ENCODE results near the gene LPXN.
"Not testable (repeated sequence)": the region's sequence is repeated elsewhere in the genome, so short reads cannot be mapped to it uniquely, and the experiment has no call there.

The LPXN gene

DNA sequence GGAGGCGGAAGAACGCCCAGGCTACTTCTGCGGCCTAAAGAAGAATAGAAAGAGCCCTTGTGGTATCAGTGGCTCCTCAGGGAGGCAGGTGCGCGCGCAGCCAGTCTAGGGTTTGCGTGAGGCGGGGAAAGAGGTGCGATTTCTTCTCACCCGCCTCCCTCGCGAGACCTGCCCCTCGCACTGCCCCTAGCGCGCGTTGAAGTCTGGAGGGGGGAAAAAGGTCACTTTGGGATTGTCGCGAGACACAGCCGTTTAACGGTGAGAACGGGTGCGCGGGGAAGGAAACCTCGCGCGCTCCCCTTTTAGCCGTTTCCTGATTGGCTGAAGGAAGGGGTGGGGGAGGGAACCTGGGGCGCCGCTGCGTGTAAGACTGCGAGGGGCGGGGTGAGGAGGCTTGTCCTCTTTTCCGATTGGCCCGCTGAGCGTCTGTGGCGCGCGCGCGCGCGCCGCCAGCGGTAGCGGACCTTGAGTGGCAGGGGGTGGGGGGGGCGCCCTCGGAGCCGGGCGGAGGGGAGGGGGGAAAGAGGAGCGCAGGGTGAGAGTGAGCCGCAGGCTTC lies 3.1 kb upstream of the LPXN start, which contains the start of gene ZFP91:
Gene ZFP91, plus strand, starts transcription at position 429 of the 557 bp plus-strand sequence. CDS start 219 bp downstream, outside the sequence.
- peak; percentile 98 for DNase-seq

DNA sequence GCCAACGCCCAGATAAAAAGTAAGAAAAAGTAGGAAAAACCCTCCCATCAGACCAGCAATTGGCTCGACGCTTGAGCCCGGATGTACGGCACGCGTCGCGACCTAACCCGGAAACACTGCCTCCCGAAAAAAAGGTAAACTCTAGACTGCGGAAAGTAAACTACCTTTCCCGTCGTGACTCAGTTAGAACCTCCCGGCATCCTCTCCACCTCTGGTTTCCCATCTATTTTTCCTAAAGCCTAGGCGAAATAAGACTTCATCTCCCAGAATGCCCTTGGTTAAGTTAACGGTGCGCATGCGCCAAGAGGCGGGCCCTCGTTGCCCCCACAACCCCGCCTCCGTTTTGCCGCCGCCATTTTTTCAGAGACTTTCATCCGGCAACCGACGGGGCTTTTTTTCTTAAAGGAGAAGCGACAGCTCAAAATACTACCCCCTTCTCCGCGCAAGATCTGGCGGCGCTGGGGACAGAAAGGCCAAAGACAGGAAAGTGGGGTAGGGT lies 2.5 kb upstream of the LPXN start:
- peak; percentile 99 for DNase-seq

DNA sequence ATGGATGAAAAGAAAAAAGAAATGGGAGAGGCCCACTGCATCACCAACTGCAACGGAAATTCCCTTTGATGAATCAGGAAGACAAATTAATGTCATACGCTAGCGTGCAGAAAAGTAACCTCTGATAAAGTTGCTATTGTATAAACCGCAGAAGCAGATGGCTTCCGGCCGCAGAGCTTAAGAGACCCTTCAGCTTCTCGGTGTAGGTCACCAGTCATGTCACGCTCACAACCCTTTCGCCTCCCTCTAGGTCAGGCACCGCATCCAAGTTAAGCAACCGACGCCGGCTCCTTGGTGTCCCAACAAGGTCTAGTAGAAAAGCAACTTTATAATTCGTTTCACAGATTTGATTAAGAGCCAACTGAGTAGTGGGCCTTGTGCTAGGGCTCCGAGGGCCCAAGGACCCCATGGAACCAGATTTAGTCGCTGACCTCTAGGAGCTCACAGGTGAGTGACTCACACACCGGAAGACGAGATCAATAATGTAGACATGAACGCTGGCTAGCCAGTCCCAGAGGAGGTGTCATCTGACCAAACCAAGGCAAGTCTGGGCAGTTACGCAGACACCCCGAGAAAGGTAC lies 2.0 kb upstream of the LPXN start:
- DNase-seq: peak; percentile 90

DNA sequence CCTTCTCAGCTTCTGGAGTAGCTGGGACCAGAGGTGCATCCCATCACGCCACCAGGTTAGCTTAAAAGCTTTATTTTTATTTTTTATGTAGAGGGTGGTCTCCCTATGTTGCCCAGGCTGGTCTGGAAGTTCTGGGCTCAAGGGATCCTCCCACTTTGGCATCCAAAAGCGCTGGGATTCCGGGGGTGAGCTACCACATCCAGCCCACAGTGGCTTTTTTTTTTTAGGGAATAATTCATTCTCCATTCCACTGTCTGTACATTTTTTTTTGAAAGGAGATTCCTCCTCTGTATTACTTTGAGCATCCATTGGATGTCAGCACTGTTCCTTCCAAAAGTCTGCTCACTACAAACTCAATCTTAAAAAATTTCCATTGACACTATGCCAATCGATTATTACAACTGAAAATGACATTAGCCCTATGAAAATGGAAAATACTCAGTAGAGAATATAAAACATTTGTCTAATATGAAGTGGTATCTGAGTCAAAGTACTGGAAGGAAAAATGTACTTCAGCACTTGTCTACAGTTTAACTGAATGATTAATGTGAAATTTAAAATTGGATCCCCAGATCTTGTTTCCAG lies 1.3 kb upstream of the LPXN start:
- DNase-seq: peak; percentile 69

DNA sequence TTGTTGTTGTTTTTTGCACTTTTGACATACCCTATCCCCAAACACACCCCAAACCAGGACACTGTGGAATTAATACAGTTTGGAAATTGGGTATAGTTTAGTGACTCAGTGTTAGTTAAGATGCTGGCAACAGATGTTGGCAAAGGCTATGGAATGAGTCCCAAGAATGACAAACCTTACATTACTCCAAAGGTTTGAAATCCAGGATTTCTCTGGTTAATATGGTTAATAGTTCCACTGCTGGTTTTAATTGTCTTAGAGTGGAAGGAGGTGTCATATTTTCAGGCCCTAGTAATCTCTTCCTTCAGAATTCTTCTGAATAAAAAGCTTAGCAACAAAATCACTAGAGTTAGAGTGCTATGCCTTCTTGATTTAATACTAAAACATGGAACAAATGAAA lies 775 bp downstream of the LPXN start:
- peak; percentile 72 for DNase-seq

DNA sequence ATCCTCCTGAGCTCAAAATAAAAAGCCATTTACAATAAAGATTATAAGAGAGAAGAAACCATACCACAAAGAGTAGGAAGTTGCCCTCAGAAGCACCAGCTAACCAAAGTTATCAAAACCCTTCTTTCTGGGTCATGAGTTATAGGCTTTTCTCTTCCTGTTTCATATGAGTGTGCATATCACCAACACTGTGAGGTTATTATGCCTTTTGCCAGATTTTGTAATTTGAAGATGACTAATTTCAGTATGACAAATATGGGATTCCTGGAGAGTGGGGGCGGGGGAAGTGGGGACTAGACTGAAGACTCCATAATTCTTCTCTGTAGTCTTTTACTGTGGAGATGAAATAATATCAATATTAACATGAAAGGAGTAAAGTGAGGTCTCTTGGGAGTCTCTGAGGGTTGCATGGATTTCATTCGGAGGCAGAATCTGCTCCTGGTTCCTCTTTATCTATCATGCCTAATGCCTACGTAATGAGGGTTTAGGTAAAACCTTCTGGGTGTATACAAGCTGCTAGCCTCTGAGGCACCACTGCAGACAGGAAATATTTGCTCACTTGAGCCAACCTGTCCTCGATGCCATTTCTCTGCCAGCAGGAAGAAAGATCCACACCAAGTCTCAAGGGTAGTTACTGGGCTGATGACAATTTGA lies 2.1 kb downstream of the LPXN start:
- peak; percentile 87 for DNase-seq

DNA sequence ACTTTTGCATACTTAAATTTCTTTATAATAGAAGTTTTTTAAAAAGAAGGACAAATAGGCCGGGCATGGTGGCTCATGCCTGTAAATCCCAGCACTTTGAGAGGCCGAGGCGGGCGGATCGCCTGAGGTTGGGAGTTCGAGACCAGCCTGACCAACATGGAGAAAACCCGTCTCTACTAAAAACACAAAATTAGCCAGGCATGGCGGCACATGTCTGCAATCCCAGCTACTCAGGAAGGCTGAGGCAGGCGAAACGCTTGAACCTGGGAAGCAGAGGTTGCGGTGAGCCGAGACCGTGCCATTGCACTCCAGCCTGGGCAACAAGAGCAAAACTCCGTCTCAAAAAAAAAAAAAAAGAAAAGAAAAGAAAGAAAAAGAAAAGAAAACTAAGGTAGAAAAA lies 2.8 kb downstream of the LPXN start:
- not testable (repeated sequence) for DNase-seq

DNA sequence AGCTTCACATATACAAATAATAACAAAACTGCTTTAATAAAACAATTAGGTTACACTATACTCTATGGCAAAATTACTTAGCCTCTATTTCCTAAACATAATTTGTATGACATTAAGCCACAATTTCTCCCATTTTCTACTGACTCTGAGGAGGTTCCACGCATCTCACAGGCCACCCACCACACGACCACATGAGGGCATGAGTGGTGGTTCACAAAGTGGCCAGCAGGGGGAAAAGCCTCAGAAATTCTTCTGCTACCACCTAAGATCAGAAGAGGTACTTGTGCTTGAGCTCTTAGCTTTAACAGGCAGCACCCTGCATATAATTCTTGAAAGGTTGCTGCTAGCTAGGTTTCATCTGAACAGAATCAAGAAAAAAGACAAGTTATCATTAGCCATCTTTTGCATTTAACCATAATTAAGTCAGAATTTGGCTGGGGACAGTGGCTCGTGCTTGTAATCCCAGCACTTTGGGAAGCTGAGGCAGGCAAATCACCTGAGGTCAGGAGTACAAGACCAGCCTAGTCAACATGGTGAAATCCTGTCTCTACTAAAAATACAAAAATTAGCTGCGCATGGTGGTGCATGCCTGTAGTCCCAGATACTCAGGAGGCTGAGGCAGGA lies 7.7 kb downstream of the LPXN start:
- DNase-seq: peak; percentile 57

DNA sequence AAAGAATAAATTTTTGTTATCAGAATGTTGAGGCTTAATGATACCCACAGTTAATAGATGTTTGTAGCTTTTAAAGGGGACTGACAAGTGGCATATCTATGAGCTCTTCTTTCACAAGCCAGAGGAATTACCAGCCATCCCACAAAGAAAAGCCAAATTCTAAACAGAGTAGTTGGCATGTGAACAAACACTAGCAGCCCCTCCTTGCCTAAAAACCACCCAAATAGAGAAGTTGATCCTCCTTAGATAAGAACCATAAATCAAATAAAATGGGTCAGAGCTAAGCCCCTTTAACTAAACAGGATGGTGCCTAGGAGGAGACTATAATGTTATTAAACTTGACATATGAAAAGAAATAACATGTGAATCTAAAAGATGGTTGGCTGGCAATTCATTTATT lies 11.4 kb downstream of the LPXN start:
- no peak for DNase-seq

DNA sequence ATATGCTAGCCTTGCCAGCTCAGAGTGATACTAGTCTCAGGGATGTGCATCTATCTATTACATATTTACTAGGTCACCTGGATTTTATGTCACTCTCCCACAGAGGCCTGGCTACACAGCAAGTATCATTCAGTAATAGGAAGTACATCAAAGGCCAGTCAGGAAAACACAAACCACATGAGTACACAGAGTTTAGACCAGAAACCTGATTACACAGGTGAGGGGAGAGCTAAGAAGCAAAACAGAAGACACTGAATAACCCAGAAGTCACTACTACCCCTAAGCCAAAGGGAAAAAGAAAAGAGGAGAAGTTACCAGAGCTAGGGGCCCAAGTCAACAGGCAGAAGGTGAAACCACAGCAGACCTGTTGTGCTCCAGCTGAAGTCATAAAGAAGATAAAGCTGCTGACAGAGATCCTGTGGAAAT lies 13.3 kb downstream of the LPXN start:
- DNase-seq: no peak

DNA sequence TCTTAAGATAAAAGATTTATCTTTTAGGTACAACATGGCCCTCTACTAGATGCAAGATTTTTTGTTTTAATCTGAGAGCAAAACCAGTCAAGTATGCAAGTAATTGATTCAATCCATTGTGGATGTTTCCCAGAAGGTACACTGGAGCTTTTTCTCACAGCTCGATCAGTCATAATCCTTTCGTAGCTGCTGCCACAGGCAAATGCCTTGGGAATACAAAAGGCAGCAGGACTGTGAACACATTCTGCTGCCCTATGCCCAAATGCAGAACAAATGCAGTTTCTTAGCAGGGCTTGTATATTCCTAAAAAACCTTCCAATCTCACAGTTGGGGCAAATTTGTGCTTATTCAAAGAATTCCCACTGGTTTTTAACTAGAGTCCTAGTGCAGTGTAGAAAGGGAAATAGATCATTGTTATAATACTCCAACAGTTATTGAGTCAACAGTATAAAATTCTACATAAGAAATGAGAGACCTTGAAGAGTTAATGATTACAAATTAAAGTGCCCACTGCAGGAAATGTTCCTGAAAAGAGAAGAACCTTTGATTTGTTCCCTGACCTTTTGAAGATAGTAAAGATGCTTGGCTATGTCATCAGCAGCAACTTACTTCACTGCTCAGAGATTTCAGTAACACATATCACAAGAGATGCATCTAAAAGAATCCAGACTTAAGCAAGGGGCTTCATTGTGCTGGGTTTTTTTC lies 14.1 kb downstream of the LPXN start:
- no peak for DNase-seq

DNA sequence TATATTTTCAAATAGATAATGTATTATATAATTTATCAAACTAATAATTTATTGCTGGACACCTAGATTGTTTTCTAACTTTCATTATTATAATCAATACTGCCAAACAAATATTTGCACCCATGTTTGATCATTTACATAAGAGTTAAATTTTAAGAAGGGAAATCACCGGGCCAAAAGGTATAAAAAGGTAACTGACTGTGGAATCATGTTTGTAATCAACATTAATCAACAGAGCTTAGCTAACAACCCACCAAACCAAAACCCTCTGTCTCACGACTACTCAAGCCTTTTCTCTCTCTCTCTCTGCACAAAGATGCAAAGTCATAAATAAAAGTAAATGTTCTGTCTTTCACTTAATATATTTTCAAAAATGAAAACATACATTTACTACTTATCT lies 14.8 kb downstream of the LPXN start:
- DNase-seq: no peak

DNA sequence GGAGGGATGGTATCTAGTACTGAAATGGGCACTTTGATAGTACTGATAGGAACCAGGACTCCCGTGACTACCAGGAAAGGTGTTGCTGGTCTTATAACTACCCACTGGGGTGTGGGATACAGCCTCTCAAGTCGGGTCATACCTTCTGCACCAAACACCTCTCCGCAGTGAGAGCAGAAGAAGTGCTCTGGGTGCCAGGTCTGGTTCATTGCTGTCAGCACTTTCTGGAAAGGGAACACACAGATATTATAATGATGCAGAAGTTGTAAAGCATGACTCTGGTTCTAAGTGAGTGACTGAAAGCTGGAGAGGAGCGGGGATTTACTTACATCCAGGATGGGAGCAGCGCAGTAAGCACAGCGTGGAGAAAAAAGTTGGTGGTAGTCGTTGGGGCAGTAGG lies 26.0 kb downstream of the LPXN start:
- DNase-seq: no peak

DNA sequence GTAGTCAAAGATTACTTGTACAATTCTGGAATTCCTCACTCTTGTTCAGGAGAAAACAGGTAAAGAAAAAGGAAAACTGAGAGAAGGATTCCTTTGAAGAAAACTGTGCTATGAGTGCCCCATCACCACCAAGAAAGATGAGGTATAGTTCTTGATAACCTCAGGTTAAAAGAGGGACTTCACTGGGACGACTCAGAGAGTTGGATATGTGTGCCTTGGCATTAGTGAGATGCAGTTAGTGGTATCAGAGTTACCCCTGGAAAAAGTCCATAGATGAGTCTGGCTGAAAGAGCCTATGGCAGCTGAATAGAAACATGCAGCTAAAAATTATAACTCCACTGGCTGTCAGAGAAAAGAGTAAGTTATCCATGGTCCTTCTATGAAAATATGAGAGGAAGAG lies 28.8 kb downstream of the LPXN start:
- no peak for DNase-seq

DNA sequence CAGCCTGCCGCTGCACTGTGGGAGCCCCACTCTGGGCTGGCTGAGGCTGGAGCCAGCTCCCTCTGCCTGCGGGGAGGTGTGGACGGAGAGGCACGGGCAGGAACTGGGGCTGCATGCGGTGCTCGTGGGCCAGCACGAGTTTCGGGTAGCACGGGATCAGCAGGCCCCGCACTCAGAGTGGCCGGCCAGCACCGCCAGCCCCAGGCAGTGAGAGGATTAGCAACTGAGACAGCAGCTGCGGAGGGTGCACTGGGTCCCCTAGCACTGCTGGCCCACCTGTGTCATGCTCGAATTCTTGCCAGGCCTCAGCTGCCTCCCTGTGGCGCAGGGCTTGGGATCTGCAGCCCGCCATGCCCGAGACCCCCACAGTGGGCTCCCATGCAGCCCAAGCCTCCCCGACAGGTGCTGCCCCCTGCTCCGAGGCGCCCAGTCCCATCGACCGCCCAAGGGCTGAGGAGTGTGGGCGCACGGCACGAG lies 43.8 kb downstream of the LPXN start:
- no peak for DNase-seq

DNA sequence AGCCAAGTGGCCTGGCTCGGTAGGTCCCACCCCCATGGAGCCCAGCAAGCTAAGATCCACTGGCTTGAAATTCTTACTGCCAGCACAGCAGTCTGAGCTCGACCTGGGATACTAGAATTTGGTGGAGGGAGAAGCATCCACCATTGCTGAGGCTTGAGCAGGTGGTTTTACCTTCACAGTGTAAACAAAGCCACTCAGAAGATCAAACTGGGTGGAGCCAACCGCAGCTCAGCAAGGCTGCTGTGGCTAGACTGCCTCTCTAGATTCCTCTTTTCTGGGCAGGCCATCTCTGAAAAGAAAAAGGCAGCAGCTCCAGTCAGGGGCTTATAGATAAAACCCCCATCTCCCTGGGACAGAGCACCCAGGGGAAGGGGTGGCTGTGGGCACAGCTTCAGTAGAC lies 45.4 kb downstream of the LPXN start:
- DNase-seq: no peak

DNA sequence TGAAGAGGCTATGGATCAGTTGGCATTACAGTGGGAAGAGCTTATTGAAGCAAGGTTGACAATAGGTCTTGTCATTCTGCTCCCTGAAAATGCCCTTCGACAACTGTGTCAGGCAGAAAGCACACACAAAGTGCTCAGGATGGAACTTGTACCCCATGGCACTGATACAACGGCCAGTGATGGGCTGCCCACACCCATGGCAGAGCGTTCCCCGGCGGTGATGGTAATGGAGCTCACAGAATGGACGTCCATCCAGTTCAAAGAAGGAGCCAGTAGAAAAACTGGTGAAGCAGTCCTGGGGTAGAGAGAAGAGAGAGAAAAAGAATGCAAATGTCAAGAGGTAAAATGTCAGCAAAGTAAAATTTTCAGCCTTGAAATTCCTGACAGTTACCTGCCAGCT lies 48.2 kb downstream of the LPXN start:
- DNase-seq: no peak

DNA sequence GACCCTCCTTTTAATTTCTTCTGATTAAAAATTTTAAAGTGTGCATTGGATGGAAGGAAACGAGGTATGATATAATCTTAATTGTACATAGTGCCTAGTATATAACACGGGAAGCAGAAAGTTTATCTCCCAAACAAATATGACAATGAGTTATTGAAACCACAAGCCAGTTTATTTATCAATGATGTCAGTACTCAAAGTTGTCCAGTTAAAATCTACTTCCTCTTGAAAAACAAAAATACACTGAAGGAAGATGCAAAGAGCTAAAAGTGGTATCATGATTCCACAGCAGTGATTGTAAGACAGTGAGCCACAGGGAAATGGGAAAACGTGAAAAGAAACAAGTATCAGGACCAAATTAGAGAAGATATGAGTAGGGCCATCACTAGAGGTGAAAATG lies 48.9 kb downstream of the LPXN start:
- DNase-seq: no peak

DNA sequence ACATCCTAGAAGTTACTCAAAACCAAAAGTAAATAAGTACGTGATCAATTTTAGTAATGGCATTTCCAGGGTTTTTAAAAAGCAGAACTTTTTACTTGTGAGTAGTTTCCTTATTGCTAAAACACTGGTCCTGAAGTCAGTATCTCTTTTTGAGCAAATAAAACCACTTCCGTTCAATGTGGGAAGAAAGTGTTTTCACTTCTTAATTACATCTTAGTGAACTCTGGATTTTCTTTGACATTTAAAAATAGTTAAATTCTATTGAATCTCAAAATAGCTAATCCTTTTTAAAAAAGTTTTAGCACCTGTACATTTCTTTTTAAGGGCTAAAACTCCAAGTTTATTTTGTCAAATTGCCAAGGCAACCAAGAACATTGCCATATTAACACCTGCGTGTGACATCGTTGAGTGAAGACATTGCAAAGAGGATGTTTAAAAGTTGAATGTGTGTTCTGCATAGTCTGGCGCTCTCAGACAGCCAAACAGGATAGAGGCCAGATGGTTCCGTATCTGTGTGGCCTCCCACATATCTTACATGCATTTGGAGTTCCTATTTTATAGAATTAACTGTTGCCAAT lies 50.5 kb downstream of the LPXN start:
- DNase-seq: no peak

DNA sequence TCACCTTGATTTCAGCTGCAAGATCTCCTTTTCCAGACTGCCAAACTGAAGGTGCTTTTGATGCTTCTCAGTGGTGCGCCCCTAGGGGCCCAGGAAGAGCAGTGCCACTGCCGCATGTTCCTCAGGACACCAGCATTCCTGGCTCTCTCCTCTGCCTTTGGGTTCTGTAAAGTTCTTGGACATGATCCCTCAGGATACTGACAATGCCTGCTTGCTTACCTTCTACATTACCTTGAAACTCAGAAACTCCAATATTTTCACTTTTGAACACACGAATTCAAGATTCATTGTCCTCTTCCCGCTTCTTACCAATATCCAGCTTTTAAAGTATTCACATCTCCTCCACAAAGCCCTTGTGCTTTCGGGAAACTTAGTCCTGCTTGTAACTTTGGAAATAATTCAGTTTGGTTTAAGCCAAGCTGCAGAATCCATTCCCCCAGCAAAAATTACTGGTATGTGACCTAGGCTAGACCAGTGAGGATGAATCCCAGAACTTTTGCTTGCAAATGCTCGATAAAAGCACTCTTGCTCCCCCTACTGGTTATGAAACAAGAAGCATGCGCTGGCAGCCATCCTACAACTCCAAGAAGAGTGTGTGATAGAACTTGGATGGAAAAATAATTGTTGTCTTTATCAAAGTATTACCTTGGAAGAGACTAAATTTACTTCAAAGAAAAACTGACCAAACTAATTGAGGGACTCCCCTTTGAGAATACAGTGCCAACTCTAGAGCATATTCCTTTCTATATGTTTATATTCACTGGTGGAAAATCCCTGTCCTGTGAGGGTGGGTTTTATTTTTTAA lies 51.2 kb downstream of the LPXN start:
- peak; percentile 85 for DNase-seq

DNA sequence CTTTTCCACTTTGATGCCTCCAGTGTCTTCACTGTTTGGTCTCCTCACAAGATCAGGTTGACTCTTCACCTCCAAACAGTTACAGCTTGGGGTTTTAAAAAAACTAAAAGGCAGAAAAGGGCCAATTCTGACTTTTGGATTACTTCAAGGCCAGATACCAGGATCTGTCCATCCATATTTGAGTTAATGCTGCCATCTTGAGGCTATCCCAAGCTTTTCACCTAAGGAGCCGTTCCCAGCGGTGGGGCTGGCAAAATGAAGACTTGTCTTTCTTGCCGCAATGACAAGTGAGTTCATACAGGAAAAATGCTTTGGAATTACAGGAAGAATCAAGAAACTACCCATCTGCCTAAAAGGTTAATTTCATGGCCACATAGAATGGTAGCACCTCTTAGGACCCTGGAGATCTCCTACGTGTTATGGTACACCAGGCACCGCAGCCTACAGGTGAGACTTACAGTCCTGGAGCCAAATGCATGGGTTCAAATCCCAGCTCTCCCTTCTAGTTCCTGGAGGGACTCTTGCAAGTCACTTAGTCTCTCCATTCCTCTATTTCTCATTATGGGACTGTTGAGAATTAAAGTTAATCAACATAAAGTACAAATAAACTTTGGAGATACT lies 61.8 kb downstream of the LPXN start:
- DNase-seq: peak; percentile 71

All from fibroblast of upper back skin (primary cell).